NT2/D1 (cell line): ENCODE data around the gene FKBP4.

Experiments
- DNase-seq: peaks from one replicate; pipeline ENCODE4 v3.0.0-alpha.2; 2011; ENCODE audit warnings: low read depth, low spot score
- H3K27me3 ChIP-seq: 2 replicates; pipeline ENCODE4 v1.6.0; 2011; ENCODE audit warnings: mild to moderate bottlenecking; ENCODE audit not compliant: insufficient read length, insufficient read depth
- H3K36me3 ChIP-seq: 2 replicates; pipeline ENCODE4 v1.6.1; 2011; ENCODE audit warnings: mild to moderate bottlenecking, low read length, mixed read lengths; ENCODE audit not compliant: insufficient read depth, insufficient read length
- H3K4me1 ChIP-seq: 2 replicates; pipeline ENCODE4 v1.5.1; 2011; ENCODE audit not compliant: insufficient read depth, insufficient read length
- H3K4me3 ChIP-seq: 2 replicates; pipeline ENCODE4 v1.5.1; 2011; ENCODE audit warnings: low read depth; ENCODE audit not compliant: insufficient read length
- H3K9ac ChIP-seq: 2 replicates; pipeline ENCODE4 v1.6.0; 2011; ENCODE audit warnings: low read depth; ENCODE audit not compliant: insufficient read length
- H3K9me3 ChIP-seq: 2 replicates; pipeline ENCODE4 v1.5.1; 2011; ENCODE audit warnings: mild to moderate bottlenecking, low read length; ENCODE audit not compliant: insufficient read depth
- SUZ12 ChIP-seq: IDR thresholded peaks from 2 replicates; pipeline ENCODE4 v1.6.1; 2011; ENCODE audit not compliant: insufficient read length, insufficient read depth; ENCODE audit errors: extremely low read depth
- YY1 ChIP-seq: IDR thresholded peaks from 2 replicates; pipeline ENCODE4 v1.6.1; 2011; ENCODE audit not compliant: insufficient read length, insufficient read depth
- ZNF274 ChIP-seq: IDR thresholded peaks from 2 replicates; pipeline ENCODE4 v1.6.1; 2011; ENCODE audit warnings: mild to moderate bottlenecking, low read depth, low read length

The FKBP4 gene

GRCh38 chr12:2779281-2779680, 15.5 kb upstream of the FKBP4 start:
- no peaks in the 10 kb centered on the region for H3K9me3 ChIP-seq
- H3K4me1 ChIP-seq, result peaks cover 2% of the 10 kb centered on the region
- H3K4me3 ChIP-seq, result no peak overlapping the region
- no peaks in the 10 kb centered on the region for H3K36me3 ChIP-seq
- TF ChIP-seq SUZ12 (no peak), YY1 (no peak), ZNF274 (no peak)
- H3K27me3 ChIP-seq, result peaks cover 33% of the 10 kb centered on the region
- DNase-seq, result no peak
- H3K9ac ChIP-seq, result no peak overlapping the region

- H3K4me1 ChIP-seq, result peaks cover 3% of the 10 kb centered on the region
- peaks cover 39% of the 10 kb centered on the region for H3K27me3 ChIP-seq
- no peak overlapping the region for H3K4me3 ChIP-seq
- TF ChIP-seq YY1, result no peak
- no peak for TF ChIP-seq SUZ12
- TF ChIP-seq ZNF274, result no peak
- H3K9ac ChIP-seq, result peak overlapping the region; percentile 46
- H3K9me3 ChIP-seq, result no peaks in the 10 kb centered on the region
- DNase-seq, result peak; percentile 85
- no peaks in the 10 kb centered on the region for H3K36me3 ChIP-seq
These were observed 10.7 kb upstream of the FKBP4 start for GRCh38 chr12:2783936-2784600.

- Histone ChIP-seq H3K36me3 (no peaks in the 10 kb centered on the region), H3K4me1 (peaks cover 3% of the 10 kb centered on the region), H3K9ac (no peak overlapping the region), H3K27me3 (peaks cover 39% of the 10 kb centered on the region), H3K9me3 (no peaks in the 10 kb centered on the region), H3K4me3 (no peak overlapping the region)
- TF ChIP-seq SUZ12 (no peak), YY1 (no peak), ZNF274 (no peak)
- no peak for DNase-seq
These were observed 9.8 kb upstream of the FKBP4 start for GRCh38 chr12:2785017-2785416.

- no peaks in the 10 kb centered on the region for H3K27me3 ChIP-seq
- H3K36me3 ChIP-seq, result peaks cover 3% of the 10 kb centered on the region
- DNase-seq, result no peak
- H3K9ac ChIP-seq, result no peak overlapping the region
- no peak for TF ChIP-seq ZNF274
- TF ChIP-seq YY1, result no peak
- no peak for TF ChIP-seq SUZ12
- H3K9me3 ChIP-seq, result no peaks in the 10 kb centered on the region
- no peak overlapping the region for H3K4me3 ChIP-seq
- H3K4me1 ChIP-seq, result peaks cover 11% of the 10 kb centered on the region
These were observed 3.7 kb upstream of the FKBP4 start for GRCh38 chr12:2791089-2791488.

GRCh38 chr12:2792671-2793500, 1.9 kb upstream of the FKBP4 start:
- Histone ChIP-seq H3K36me3 (peaks cover 21% of the 10 kb centered on the region), H3K4me1 (peaks cover 24% of the 10 kb centered on the region), H3K27me3 (no peaks in the 10 kb centered on the region), H3K9me3 (no peaks in the 10 kb centered on the region), H3K9ac (peak overlapping the region; percentile 22), H3K4me3 (no peak overlapping the region)
- no peak for TF ChIP-seq SUZ12
- TF ChIP-seq YY1, result no peak
- TF ChIP-seq ZNF274, result no peak
- no peak for DNase-seq

- peaks cover 25% of the 10 kb centered on the region for H3K4me1 ChIP-seq
- H3K9ac ChIP-seq, result peak overlapping the region; percentile 80
- H3K27me3 ChIP-seq, result no peaks in the 10 kb centered on the region
- DNase-seq, result no peak
- peak overlapping the region; percentile 96 for H3K4me3 ChIP-seq
- H3K9me3 ChIP-seq, result no peaks in the 10 kb centered on the region
- peaks cover 28% of the 10 kb centered on the region for H3K36me3 ChIP-seq
- no peak for TF ChIP-seq SUZ12
- no peak for TF ChIP-seq ZNF274
- no peak for TF ChIP-seq YY1
These were observed 1.2 kb upstream of the FKBP4 start for GRCh38 chr12:2793561-2793960.

- no peak for DNase-seq
- H3K36me3 ChIP-seq, result peaks cover 35% of the 10 kb centered on the region
- no peaks in the 10 kb centered on the region for H3K9me3 ChIP-seq
- peaks cover 27% of the 10 kb centered on the region for H3K4me1 ChIP-seq
- H3K9ac ChIP-seq, result peak overlapping the region; percentile 80
- TF ChIP-seq SUZ12 (no peak), YY1 (no peak), ZNF274 (no peak)
- H3K27me3 ChIP-seq, result no peaks in the 10 kb centered on the region
- H3K4me3 ChIP-seq, result peak overlapping the region; percentile 96
These were observed 507 bp upstream of the FKBP4 start for GRCh38 chr12:2794191-2794735.
